Stimulated activated CD4-positive, alpha-beta T cell treated with anti-CD3 and anti-CD28 coated beads, Interleukin-4, amount 100 ng/mL, for 24 hours (primary cell): Measurements from ENCODE around the gene SPANXA2.
"Not testable (repeated sequence)": the region's sequence is repeated elsewhere in the genome, so short reads cannot be mapped to it uniquely, and the experiment has no call there.

ENCODE experiments used
- DNase-seq: peaks from one replicate; pipeline ENCODE4 v3.0.0-alpha.2; 2020

Gene SPANXA2

GRCh38 chrX:141589408-141589807, at the start of gene SPANXA2:
Gene SPANXA2, plus strand, starts transcription at chrX:141589708. Its CDS starts 60 bp downstream, at chrX:141589768.
- DNase-seq = not testable (repeated sequence)

- DNase-seq = not testable (repeated sequence)
These were observed 47.0 kb upstream of the SPANXA2 start for GRCh38 chrX:141542551-141542950.

- DNase-seq = not testable (repeated sequence)
These were observed 4.9 kb upstream of the SPANXA2 start, which contains the start of gene SPANXA1 for GRCh38 chrX:141584638-141585037. Gene SPANXA1, minus strand, starts transcription at chrX:141584738. Its CDS starts 60 bp downstream, at chrX:141584678.

- DNase-seq = no peak
These were observed 19.6 kb downstream of the SPANXA2 start for GRCh38 chrX:141609111-141609510.

GRCh38 chrX:141619336-141619735, 29.8 kb downstream of the SPANXA2 start:
- DNase-seq = no peak

- DNase-seq = no peak
These were observed 42.6 kb downstream of the SPANXA2 start for GRCh38 chrX:141632124-141632523.

- DNase-seq = no peak
These were observed 49.0 kb downstream of the SPANXA2 start for GRCh38 chrX:141638550-141638949.
